Epithelial cell of esophagus (primary cell): ENCODE data around the gene ZNF827.

Source experiments
- DNase-seq: peaks from one replicate; pipeline ENCODE4 v3.0.0; 2010; ENCODE audit warnings: low read depth
- H3K4me3 ChIP-seq: 2 replicates; pipeline ENCODE4 v1.5.1; 2011; ENCODE audit warnings: mild to moderate bottlenecking, low read length, control low read depth
- CTCF ChIP-seq: IDR thresholded peaks from 2 replicates; pipeline ENCODE4 v1.5.1; 2011; ENCODE audit warnings: low read depth, mild to moderate bottlenecking, low read length, control low read depth, inconsistent platforms; ENCODE audit not compliant: insufficient read depth; ENCODE audit errors: missing control alignments

ZNF827 gene

DNA sequence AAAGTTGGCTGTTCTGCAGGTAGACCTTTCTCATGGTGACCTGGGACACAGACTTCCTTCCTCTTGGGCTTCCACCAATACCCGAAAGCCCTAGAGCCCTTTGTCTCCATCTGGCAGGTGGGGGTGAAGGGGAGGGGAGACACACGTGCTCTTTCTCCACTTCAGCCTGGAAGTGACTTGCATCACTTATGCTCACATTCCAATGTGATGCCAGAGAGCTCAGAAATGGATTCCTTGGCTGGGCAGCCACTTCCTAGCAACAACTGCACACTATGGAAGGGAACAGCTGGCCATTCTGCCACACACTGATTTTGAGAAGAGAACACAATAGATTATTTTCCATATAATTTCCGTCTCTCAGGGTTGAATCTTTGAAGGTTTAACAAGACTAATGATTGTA is 222.4 kb downstream of the ZNF827 start:
- H3K4me3 ChIP-seq, result no peak overlapping the region
- peak; percentile 54 for DNase-seq
- no peak for TF ChIP-seq CTCF

DNA sequence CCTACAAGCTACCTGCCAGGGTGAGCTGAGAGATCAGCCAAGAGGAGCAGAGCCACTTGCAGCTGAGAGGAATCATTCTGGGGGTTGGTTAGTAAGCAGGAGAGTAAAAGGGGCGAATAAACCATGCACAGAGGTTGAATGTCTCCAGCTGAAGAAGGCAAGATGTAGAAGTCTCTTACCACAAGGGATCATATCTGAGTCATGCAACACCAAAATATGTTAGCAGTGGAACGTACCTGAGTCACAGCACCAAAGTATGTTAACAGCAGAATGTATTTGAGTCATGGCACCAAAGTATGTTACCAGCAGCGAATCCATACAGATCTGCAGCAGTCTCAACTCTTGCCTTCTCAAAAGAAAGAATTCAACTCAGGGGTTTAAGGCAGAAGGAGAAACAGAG is 228.8 kb downstream of the ZNF827 start:
- no peak for TF ChIP-seq CTCF
- peak; percentile 95 for DNase-seq
- no peak overlapping the region for H3K4me3 ChIP-seq

DNA sequence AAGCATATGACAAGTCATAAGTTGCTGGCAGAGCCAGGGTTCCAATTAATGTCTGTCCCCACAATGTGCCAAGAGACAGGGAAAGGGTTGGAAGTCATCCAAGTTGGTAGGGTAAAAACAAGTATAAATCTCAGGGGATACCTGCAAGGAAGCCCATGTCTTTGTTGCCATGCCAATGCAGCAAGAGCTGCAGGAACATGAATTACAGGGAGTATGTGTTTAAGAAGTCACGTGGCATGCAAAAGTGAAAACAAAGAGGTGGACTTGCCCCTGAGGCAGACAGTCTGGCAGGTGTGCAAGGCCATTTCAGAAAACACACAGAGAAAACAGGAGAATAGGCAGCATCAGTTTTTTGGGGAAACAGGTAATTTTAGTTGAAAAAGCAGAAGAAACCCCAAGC is 229.3 kb downstream of the ZNF827 start:
- TF ChIP-seq CTCF, result no peak

More for the DNA sequence above, 229.3 kb downstream of the ZNF827 start:
- H3K4me3 ChIP-seq, result no peak overlapping the region
- no peak for DNase-seq
